Osteocyte (in vitro differentiated cells): ENCODE results near the gene SLC48A1. TPM values are rescaled to one million over a fixed set of nuclear protein-coding genes. Genes with fewer than 3 reads are reported as not detected.
A peak's percentile ranks its signal among the peaks of the same experiment; 100 is the strongest.

Source experiments
- DNase-seq: peaks from one replicate; pipeline ENCODE4 v3.0.0; 2021; ENCODE audit warnings: mixed read lengths; ENCODE audit not compliant: unreplicated experiment; ENCODE audit errors: extremely low spot score
- H3K27ac Mint-ChIP-seq: one replicate; pipeline ENCODE4 v1.8.0; 2021; ENCODE audit warnings: mild to moderate bottlenecking, mixed read lengths; ENCODE audit not compliant: unreplicated experiment
- H3K27me3 Mint-ChIP-seq: one replicate; pipeline ENCODE4 v1.8.0; 2021; ENCODE audit warnings: mixed read lengths; ENCODE audit not compliant: unreplicated experiment
- H3K36me3 Mint-ChIP-seq: one replicate; pipeline ENCODE4 v1.8.0; 2021; ENCODE audit warnings: mixed read lengths; ENCODE audit not compliant: unreplicated experiment
- H3K4me1 Mint-ChIP-seq: one replicate; pipeline ENCODE4 v1.8.0; 2021; ENCODE audit warnings: mixed read lengths; ENCODE audit not compliant: unreplicated experiment
- H3K4me3 Mint-ChIP-seq: one replicate; pipeline ENCODE4 v1.8.0; 2021; ENCODE audit warnings: mild to moderate bottlenecking, moderate library complexity, mixed read lengths; ENCODE audit not compliant: unreplicated experiment
- H3K9me3 Mint-ChIP-seq: one replicate; pipeline ENCODE4 v1.8.0; 2021; ENCODE audit warnings: mixed read lengths; ENCODE audit not compliant: unreplicated experiment
- total RNA-seq: library from RNA; stranded (reverse); gene quantifications from 2 replicates; pipeline ENCODE4 v1.2.1, GENCODE V29; 2021
- TF ChIP-seq, protein P1 (sequence below): fragments of 200-600 bp; sonication (generic); IDR thresholded peaks from 2 replicates; pipeline ENCODE4 v1.5.0; 2021; ENCODE audit warnings: antibody characterized with exemption, mild to moderate bottlenecking, moderate library complexity

Gene SLC48A1
- total RNA-seq, 1 donor from 2014 or later, result 21.2 TPM

DNA sequence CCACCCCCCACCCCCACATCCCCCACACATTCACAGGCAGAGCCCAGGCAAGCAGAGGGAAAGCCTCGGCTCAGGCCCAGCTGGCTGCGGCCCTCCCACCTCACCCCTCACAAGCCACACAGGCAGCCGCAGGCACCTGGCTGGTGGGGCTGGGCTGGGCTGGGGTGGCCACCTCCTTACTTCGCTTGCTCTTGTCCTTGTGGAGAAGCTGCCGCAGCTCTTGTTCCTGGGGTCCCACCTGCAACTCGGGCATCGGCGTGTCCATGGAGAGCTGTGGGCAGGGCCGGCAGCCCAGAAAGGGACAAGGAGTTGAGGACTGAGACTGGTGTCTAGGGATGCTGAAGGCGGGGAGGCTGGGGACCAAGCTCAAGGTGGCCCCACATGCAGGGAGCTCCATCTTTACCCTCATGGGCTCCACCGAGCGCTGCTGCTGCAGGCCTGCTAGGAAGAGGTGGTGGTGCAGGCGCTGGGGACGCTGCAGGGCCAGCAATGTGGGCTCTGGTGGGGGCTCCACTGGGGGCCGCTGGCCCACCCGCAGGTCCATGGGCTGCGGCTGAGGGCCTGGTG, 25.4 kb downstream of the SLC48A1 start:
- Mint-ChIP-seq H3K27me3 (no peaks in the 10 kb centered on the region), H3K4me3 (no peak overlapping the region), H3K27ac (no peak overlapping the region), H3K9me3 (no peaks in the 10 kb centered on the region), H3K4me1 (peaks cover 32% of the 10 kb centered on the region), H3K36me3 (peaks cover 12% of the 10 kb centered on the region)
- TF ChIP-seq, protein P1, sequence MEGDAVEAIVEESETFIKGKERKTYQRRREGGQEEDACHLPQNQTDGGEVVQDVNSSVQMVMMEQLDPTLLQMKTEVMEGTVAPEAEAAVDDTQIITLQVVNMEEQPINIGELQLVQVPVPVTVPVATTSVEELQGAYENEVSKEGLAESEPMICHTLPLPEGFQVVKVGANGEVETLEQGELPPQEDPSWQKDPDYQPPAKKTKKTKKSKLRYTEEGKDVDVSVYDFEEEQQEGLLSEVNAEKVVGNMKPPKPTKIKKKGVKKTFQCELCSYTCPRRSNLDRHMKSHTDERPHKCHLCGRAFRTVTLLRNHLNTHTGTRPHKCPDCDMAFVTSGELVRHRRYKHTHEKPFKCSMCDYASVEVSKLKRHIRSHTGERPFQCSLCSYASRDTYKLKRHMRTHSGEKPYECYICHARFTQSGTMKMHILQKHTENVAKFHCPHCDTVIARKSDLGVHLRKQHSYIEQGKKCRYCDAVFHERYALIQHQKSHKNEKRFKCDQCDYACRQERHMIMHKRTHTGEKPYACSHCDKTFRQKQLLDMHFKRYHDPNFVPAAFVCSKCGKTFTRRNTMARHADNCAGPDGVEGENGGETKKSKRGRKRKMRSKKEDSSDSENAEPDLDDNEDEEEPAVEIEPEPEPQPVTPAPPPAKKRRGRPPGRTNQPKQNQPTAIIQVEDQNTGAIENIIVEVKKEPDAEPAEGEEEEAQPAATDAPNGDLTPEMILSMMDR, result no peak
- no peak for DNase-seq

DNA sequence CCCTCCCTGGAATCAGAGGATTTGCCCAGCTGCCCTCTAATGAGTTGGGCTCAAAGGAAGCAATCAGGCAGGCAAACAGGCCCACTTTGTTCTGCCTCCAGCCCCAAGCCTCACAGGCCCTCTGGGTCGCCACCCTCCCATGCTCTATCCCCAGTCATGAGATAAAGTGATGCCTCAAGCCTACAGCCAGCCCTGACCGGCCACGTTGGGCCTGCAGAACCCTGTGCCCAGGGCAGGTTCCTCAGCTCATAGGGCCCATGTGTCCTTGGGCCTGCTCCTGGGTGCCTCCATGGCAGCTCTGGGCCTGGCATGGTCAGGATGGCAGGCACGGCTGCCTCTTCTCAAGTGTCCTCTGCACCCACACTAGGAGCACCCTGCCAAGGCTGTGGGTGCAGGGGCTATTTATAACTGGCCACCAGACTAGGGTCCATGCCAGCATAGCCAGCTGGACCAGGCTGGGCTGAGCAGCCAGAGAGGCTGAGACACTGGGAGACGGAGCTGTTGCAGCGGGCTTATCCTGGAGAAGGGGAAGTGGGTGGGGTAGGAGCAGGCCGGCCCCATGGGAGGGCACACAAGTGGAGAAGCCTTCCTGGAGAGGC, 26.4 kb downstream of the SLC48A1 start:
- Mint-ChIP-seq H3K9me3 (no peaks in the 10 kb centered on the region), H3K27ac (peak overlapping the region; percentile 38), H3K4me1 (peaks cover 36% of the 10 kb centered on the region), H3K4me3 (no peak overlapping the region), H3K27me3 (no peaks in the 10 kb centered on the region), H3K36me3 (peaks cover 9% of the 10 kb centered on the region)
- no peak for DNase-seq
- TF ChIP-seq, protein P1, result no peak

GRCh38 chr12:47800582-47800981, 27.5 kb downstream of the SLC48A1 start:
- peaks cover 16% of the 10 kb centered on the region for H3K36me3 Mint-ChIP-seq
- TF ChIP-seq, protein P1, result no peak
- H3K27ac Mint-ChIP-seq, result no peak overlapping the region
- DNase-seq, result no peak
- no peaks in the 10 kb centered on the region for H3K9me3 Mint-ChIP-seq
- H3K4me1 Mint-ChIP-seq, result peaks cover 45% of the 10 kb centered on the region
- H3K27me3 Mint-ChIP-seq, result no peaks in the 10 kb centered on the region
- H3K4me3 Mint-ChIP-seq, result no peak overlapping the region

DNA sequence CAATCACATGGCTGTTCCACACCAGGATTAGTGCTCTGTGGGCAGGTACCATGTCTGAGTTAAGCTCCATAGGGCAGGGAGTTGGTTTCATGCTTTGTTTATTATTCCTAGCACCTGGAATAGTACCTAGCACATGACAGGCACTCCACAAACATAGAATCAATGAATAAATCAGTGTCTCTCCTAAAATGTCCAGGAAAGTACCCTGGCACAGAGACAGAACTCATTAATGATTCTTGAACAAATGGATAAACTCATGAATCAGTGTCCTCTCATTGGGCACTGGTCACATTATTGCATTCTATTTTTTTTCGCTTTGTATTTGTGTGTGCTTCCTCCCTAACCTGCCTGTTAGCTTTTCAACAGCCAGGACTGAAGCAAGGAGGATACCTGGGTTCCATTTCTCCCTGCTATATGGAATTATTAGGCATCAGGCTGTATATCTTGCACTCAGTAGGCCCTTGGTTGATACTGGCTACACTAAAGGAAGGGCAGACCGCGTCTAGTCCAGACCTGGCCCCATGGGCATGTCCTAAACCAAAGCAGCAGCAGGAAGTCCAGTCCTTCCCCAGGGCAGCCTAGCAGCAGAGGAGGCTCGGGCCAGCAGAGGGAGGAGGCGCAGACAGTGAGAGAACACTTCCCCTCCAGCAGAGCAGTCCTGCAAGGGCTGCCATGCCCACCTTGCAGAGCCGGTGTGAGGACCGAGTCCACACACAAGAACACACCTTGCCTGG, 28.3 kb downstream of the SLC48A1 start:
- H3K9me3 Mint-ChIP-seq, result no peaks in the 10 kb centered on the region
- H3K27me3 Mint-ChIP-seq, result no peaks in the 10 kb centered on the region
- TF ChIP-seq, protein P1, result no peak
- peak overlapping the region; percentile 76 for H3K27ac Mint-ChIP-seq
- no peak for DNase-seq
- no peak overlapping the region for H3K4me3 Mint-ChIP-seq
- H3K4me1 Mint-ChIP-seq, result peaks cover 48% of the 10 kb centered on the region
- H3K36me3 Mint-ChIP-seq, result peaks cover 16% of the 10 kb centered on the region

DNA sequence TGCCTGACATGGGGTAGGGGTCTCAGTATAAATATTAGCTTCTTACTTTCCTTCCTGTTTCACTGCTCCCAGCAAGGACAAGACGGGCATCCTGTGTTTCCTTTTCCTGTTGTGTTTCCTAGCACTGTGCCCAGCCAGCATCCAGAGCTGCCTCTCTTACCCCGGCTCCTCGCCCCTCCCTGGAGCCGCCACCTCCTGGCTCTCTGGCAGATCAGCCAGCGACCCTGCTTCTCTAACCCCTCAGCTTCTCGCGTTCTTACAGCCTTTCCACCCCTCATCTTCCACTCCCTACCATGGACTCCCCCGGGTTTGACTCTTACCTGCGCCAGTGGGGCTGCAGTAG, 28.8 kb downstream of the SLC48A1 start:
- Mint-ChIP-seq H3K9me3 (no peaks in the 10 kb centered on the region), H3K36me3 (peaks cover 16% of the 10 kb centered on the region)

More for the DNA sequence above, 28.8 kb downstream of the SLC48A1 start:
- TF ChIP-seq, protein P1, result no peak
- peaks cover 48% of the 10 kb centered on the region for H3K4me1 Mint-ChIP-seq
- H3K27ac Mint-ChIP-seq, result peak overlapping the region; percentile 76
- no peak overlapping the region for H3K4me3 Mint-ChIP-seq
- no peaks in the 10 kb centered on the region for H3K27me3 Mint-ChIP-seq
- DNase-seq, result no peak
